Measurements from ENCODE around the gene ANO8. TPM values are rescaled to one million over a fixed set of nuclear protein-coding genes. Genes with fewer than 3 reads are reported as not detected.
A peak's percentile ranks its signal among the peaks of the same experiment; 100 is the strongest.

The ANO8 gene
- total and polyA plus RNA-seq, 2 of the 8 experiments (the other 6 are each of a cell fraction or from before 2014, with no cell fraction given): 9.5 to 20.7 TPM

DNA sequence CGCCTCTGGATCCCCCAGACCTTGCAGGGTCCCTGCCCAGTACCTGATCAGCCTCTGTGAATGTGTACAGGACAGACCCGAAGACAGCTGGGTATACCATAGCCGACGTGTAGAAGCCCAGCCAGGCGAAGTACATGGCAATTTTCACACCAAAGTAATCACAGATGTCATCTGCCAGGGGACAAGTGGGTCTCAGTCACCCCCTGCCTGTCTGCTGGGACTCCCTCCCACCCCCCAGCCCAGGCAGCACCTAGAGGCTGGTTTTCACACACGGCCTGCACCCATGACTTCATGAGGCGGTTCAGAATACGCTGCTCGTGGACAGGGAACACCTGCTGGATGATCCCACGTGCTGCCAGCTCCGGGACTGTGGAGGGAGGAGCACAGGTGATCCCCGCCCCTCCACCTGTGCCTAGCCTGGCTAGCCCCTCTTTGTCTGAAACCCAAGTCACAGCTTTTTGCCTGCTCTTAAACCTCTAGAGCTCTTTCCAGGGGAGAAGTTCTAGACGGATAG is 3.6 kb downstream of the ANO8 start:
- Histone ChIP-seq H2BK120ac (replicated peaks; ENCODE audit: low read depth, low read length) (no peak overlapping the region), H3K14ac (ENCODE audit: insufficient read length) (no peak overlapping the region), H3K4me3 (ENCODE audit: extremely low read depth in 1 of 4, insufficient read depth in 2 of 4, low read depth in 3 of 4, low read length in 4 of 4) (no peak overlapping the region), H3K36me3 (ENCODE audit: control insufficient read depth in 2 of 4, insufficient read depth in 4 of 4, low read length in 3 of 4) (peaks cover 0 to 3% (median 0%) of the 10 kb centered on the region in 4 experiments; a peak in 1 of 8 replicates), H3K9ac (replicated peaks in 1 of 4; ENCODE audit: extremely low read depth in 1 of 4, low read depth in 3 of 4, low read length in 3 of 4) (no peak overlapping the region), H3K27me3 (replicated peaks in 1 of 4; ENCODE audit: control insufficient read depth in 3 of 4, extremely low read depth in 1 of 4, insufficient read depth in 3 of 4, low read length in 3 of 4) (no peaks in the 10 kb centered on the region; a peak in 1 of 7 replicates), H4K5ac (ENCODE audit: insufficient read length, low read depth, low read length) (no peak overlapping the region), H3K23me2 (ENCODE audit: low read depth, low read length) (peaks cover 15% of the 10 kb centered on the region), H2BK15ac (ENCODE audit: low read length) (no peak overlapping the region), H4K8ac (ENCODE audit: extremely low read depth, insufficient read depth, low read length) (0 out of 2 replicates have a peak overlapping the region, but pooled peaks have one; percentile 46), H3K18ac (ENCODE audit: extremely low read depth, low read length) (no peak overlapping the region), H3K23ac (ENCODE audit: insufficient read length) (no peak overlapping the region), H3K4me1 (replicated peaks in 1 of 4; ENCODE audit: control insufficient read depth in 3 of 4, insufficient read depth in 4 of 4, low read length in 3 of 4) (peaks cover 0 to 34% (median 24%) of the 10 kb centered on the region in 4 experiments; a peak in 6 of 7 replicates), H4K91ac (replicated peaks; ENCODE audit: insufficient read length, low read length) (no peak overlapping the region), H2BK20ac (ENCODE audit: low read length) (no peak overlapping the region), H3K27ac (ENCODE audit: low read depth, low read length) (no peak overlapping the region), H3K4me2 (ENCODE audit: insufficient read depth in 1 of 2, low read depth in 2 of 2, low read length in 2 of 2) (no peak overlapping the region), H3K79me2 (ENCODE audit: control insufficient read depth in 1 of 2, insufficient read depth in 2 of 2, low read length in 2 of 2) (no peaks in the 10 kb centered on the region), H2BK5ac (ENCODE audit: low read depth, low read length) (no peak overlapping the region), H3K79me1 (ENCODE audit: low read depth, low read length) (0 out of 2 replicates have a peak, but pooled peaks cover 2% of the 10 kb centered on the region), H3K56ac (replicated peaks; ENCODE audit: insufficient read length, low read depth, low read length) (no peak overlapping the region), H2AFZ (ENCODE audit: low read length) (no peak overlapping the region), H2AK5ac (ENCODE audit: low read depth, low read length) (no peak overlapping the region), H2BK12ac (ENCODE audit: low read depth, low read length) (no peak overlapping the region), H4K20me1 (replicated peaks in 1 of 2; ENCODE audit: control insufficient read depth in 1 of 2, insufficient read depth in 2 of 2, low read length in 2 of 2) (peaks cover 0 to 14% of the 10 kb centered on the region in 2 experiments), H3K9me3 (ENCODE audit: insufficient read depth in 2 of 2, low read depth in 1 of 2, low read length in 1 of 2) (no peaks in the 10 kb centered on the region), H3K4ac (replicated peaks; ENCODE audit: insufficient read length, low read depth, low read length) (no peak overlapping the region)
- no peak for DNase-seq (ENCODE audit: low read depth in 1 of 2, low spot score in 2 of 2)
- CTCF ChIA-PET (ENCODE audit: partially characterized antibody): interaction anchor here (1.2 to 2.3 kb wide), 3 partner anchors 9 to 49 kb away, joined by 3 to 6 read pairs (median 5); partner anchors contain the start of gene MRPL34
- POLR2A ChIA-PET (ENCODE audit: partially characterized antibody): interaction anchor here (2.1 to 17.1 kb wide), 2 partner anchors 10 to 20 kb away, joined by 4 to 329 read pairs; partner anchors contain the start of genes ABHD8, DDA1 and MRPL34
- WGBS, 2 experiments (ENCODE audit: extremely low coverage in 1 of 2, insufficient coverage in 1 of 2, insufficient read length in 1 of 2, insufficient replicate concordance in 2 of 2, low coverage in 1 of 2, low lambda C conversion rate in 2 of 2, missing lambda C conversion rate in 1 of 2): 83% methylated on average over 13 of the region's 13 CpGs; no CpG with 5 or more reads in 1 of the 2 experiments
- no peak for FAIRE-seq
- no peak for TF ChIP-seq ASH2L (IDR thresholded peaks at IDR 0.05; ENCODE audit: low read length)
- TF ChIP-seq, protein P1, sequence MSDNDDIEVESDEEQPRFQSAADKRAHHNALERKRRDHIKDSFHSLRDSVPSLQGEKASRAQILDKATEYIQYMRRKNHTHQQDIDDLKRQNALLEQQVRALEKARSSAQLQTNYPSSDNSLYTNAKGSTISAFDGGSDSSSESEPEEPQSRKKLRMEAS (IDR thresholded peaks at IDR 0.05): no peak
- no peak for TF ChIP-seq USF2 (IDR thresholded peaks at IDR 0.05; ENCODE audit: low read length)
- TF ChIP-seq POLR2AphosphoS5 (IDR thresholded peaks at IDR 0.05; ENCODE audit: low read depth, low read length): no peak
- TF ChIP-seq RBBP5 (IDR thresholded peaks at IDR 0.05; ENCODE audit: borderline replicate concordance, low read depth, low read length): no peak
- no peak for TF ChIP-seq GABPA (IDR thresholded peaks at IDR 0.05; ENCODE audit: borderline replicate concordance, insufficient read depth, low read length)
- no peak for TF ChIP-seq HDAC2 (IDR thresholded peaks at IDR 0.05; ENCODE audit: borderline replicate concordance in 1 of 2, low read depth in 2 of 2, low read length in 2 of 2)
- no peak for TF ChIP-seq KDM4A (IDR thresholded peaks at IDR 0.05; ENCODE audit: low read depth, low read length, severe bottlenecking)
- no peak for TF ChIP-seq EP300 (IDR thresholded peaks at IDR 0.05; ENCODE audit: borderline replicate concordance in 1 of 2, low read depth in 2 of 2, low read length in 2 of 2)
- TF ChIP-seq CBX8 (IDR thresholded peaks at IDR 0.05; ENCODE audit: borderline replicate concordance, low read depth, low read length): no peak

All from H1 (cell line).